CD14-positive monocyte (primary cell): ENCODE results near the gene SPHK1. TPM values are rescaled to one million over a fixed set of nuclear protein-coding genes. Genes with fewer than 3 reads are reported as not detected.

ENCODE experiments used
- DNase-seq, 3 donors: peaks; one replicate each; pipeline ENCODE4 v3.0.0-alpha.2; 2011 to 2022
- H2AFZ ChIP-seq: 2 replicates; pipeline ENCODE4 v1.6.0; 2012; ENCODE audit warnings: mild to moderate bottlenecking, low read depth, low read length, inconsistent platforms; ENCODE audit not compliant: insufficient read depth, poor library complexity, severe bottlenecking
- H3K27ac ChIP-seq, 2 donors: 1 replicate in 1 of 2; 2 replicates in 1 of 2; pipeline ENCODE4 v1.5.1; 2012 to 2013; ENCODE audit warnings: low read length in 2 of 2, control low read depth in 1 of 2, inconsistent platforms in 1 of 2, low read depth in 1 of 2, mild to moderate bottlenecking in 1 of 2
- H3K27me3 ChIP-seq, 2 donors: one replicate each; pipeline versions ENCODE4 v1.6.0 to v1.6.1; 2011 to 2013; ENCODE audit warnings: low read length in 2 of 2; ENCODE audit not compliant: control insufficient read depth in 2 of 2, insufficient read depth in 2 of 2
- H3K36me3 ChIP-seq, 2 donors: replicated peaks in 1 of 2; 1 replicate in 1 of 2; 2 replicates in 1 of 2; pipeline versions ENCODE4 v1.5.1 to v1.6.1; 2012 to 2013; ENCODE audit warnings: low read length in 2 of 2, control low read depth in 1 of 2, inconsistent platforms in 1 of 2, mild to moderate bottlenecking in 1 of 2; ENCODE audit not compliant: insufficient read depth in 2 of 2, control insufficient read depth in 1 of 2
- H3K4me1 ChIP-seq, 2 donors: 1 replicate in 1 of 2; 2 replicates in 1 of 2; pipeline versions ENCODE4 v1.5.1 to v1.6.1; 2012 to 2013; ENCODE audit warnings: low read length in 2 of 2, control low read depth in 1 of 2, inconsistent platforms in 1 of 2, mild to moderate bottlenecking in 1 of 2, moderate library complexity in 1 of 2; ENCODE audit not compliant: insufficient read depth in 2 of 2, control insufficient read depth in 1 of 2
- H3K4me2 ChIP-seq: replicated peaks from 2 replicates; pipeline ENCODE3; 2012; ENCODE audit warnings: low read length, moderate library complexity, mild to moderate bottlenecking; ENCODE audit not compliant: poor library complexity, severe bottlenecking; ENCODE audit errors: extremely low read depth
- H3K4me3 ChIP-seq, 3 experiments: fragments of 200-600 bp in 1 of 3; sonication (generic) in 1 of 3; replicated peaks in 1 of 3; 1 replicate in 2 of 3; 2 replicates in 1 of 3; pipeline ENCODE4 v1.5.1; 2011 to 2013; ENCODE audit warnings: low read length in 3 of 3, mild to moderate bottlenecking in 3 of 3, control low read depth in 2 of 3, low read depth in 2 of 3, inconsistent platforms in 1 of 3, moderate library complexity in 1 of 3
- H3K79me2 ChIP-seq: 2 replicates; pipeline ENCODE4 v1.6.0; 2012; ENCODE audit warnings: mild to moderate bottlenecking, control low read depth, inconsistent platforms, low read length, moderate library complexity; ENCODE audit not compliant: insufficient read depth
- H3K9ac ChIP-seq: 2 replicates; pipeline ENCODE4 v1.6.0; 2017; ENCODE audit warnings: low read length, mild to moderate bottlenecking; ENCODE audit not compliant: insufficient read depth, poor library complexity, severe bottlenecking
- H3K9me3 ChIP-seq, 2 donors: replicated peaks in 1 of 2; 1 replicate in 1 of 2; 2 replicates in 1 of 2; pipeline versions ENCODE4 v1.5.1 to v1.6.1; 2012 to 2013; ENCODE audit warnings: low read length in 2 of 2, control low read depth in 1 of 2; ENCODE audit not compliant: control insufficient read depth in 1 of 2, insufficient read depth in 1 of 2
- H4K20me1 ChIP-seq: 2 replicates; pipeline ENCODE4 v1.6.0; 2012; ENCODE audit warnings: mild to moderate bottlenecking, low read length, control low read depth, moderate library complexity; ENCODE audit not compliant: insufficient read depth
- H3K27ac Mint-ChIP-seq, 7 donors: one replicate each; pipeline ENCODE4 v1.8.0; 2020; ENCODE audit warnings: mild to moderate bottlenecking in 7 of 7, mixed read lengths in 7 of 7, moderate library complexity in 6 of 7, inconsistent platforms in 2 of 7
- H3K27me3 Mint-ChIP-seq, 3 donors: one replicate each; pipeline ENCODE4 v1.8.0; 2021 to 2022; ENCODE audit warnings: low read depth in 3 of 3, mild to moderate bottlenecking in 3 of 3, mixed read lengths in 3 of 3, moderate library complexity in 3 of 3, inconsistent platforms in 1 of 3
- H3K36me3 Mint-ChIP-seq, 2 donors: one replicate each; pipeline ENCODE4 v1.8.0; 2020; ENCODE audit warnings: mixed read lengths in 2 of 2, inconsistent platforms in 1 of 2, mild to moderate bottlenecking in 1 of 2
- H3K4me1 Mint-ChIP-seq: one replicate; pipeline ENCODE4 v1.8.0; 2020; ENCODE audit warnings: mild to moderate bottlenecking, mixed read lengths
- H3K4me3 Mint-ChIP-seq, 2 donors: one replicate each; pipeline ENCODE4 v1.8.0; 2020; ENCODE audit warnings: mild to moderate bottlenecking in 2 of 2, mixed read lengths in 2 of 2, moderate library complexity in 1 of 2
- H3K9me3 Mint-ChIP-seq, 7 donors: one replicate each; pipeline ENCODE4 v1.8.0; 2020 to 2022; ENCODE audit warnings: mixed read lengths in 7 of 7, mild to moderate bottlenecking in 6 of 7, moderate library complexity in 6 of 7, inconsistent platforms in 2 of 7
- WGBS: methylation state at CpG from one replicate; pipeline ENCODE4 v1.1.5; 2013; ENCODE audit warnings: missing lambda C conversion rate; ENCODE audit not compliant: insufficient coverage; 5-methylcytosine and 5-hydroxymethylcytosine counted together
- intact Hi-C, 2 donors: fragments of 100-400 bp; cut with micrococcal nuclease; formaldehyde crosslinking; loops; one replicate each; pipeline versions ENCODE4 v1.15.0 to v1.15.1; 2023
- polyA plus RNA-seq, 3 donors: library from polyadenylated mRNA; depleted of rRNA in 1 of 3; unstranded in 2 of 3; stranded (reverse) in 1 of 3; fragments of 300-500 nt in 2 of 3; fragments of >200 nt in 1 of 3; fragmentation: Illumina TruSeq in 2 of 3; gene quantifications; 1 replicate in 2 of 3; 2 replicates in 1 of 3; pipeline ENCODE4 v1.2.3, GENCODE V29; 2012 to 2021
- TF ChIP-seq, protein P1 (sequence below): fragments of 200-600 bp; IDR thresholded peaks from one replicate; pipeline ENCODE4 v1.8.0; 2022; ENCODE audit warnings: antibody characterized with exemption, mild to moderate bottlenecking

SPHK1 gene
- polyA plus RNA-seq, 3 donors: 12.9 to 33.9 (median 19.1) TPM

DNA sequence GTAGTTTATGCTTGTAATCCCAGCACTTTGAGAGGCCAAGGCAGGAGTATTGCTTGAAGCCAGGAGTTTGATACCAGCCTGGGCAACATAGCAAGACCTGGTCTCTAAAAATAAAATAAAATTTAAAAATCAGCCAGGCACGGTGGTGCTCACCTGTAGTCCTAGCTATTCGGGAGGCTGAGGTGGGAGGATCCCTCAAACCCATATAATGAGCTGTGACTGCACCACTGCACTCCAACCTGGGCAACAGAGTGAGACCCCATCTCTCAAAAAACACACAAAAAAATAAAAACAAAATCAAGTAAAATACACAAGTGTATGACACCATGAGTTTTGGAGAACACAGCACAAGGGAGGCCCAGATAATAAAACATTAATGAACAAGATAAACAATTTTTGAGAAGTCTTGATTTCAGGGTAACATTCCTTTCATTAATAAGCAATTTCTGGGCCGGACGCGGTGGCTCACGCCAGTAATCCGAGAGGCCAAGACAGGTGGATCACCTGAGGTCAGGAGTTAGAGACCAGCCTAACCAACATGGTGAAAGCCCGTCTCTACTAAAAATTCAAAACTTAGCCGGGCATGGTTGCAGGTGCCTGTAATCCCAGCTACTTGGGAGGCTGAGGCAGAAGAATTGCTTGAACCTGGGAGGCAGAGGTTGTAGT lies 48.6 kb upstream of the SPHK1 start:
- H3K27ac ChIP-seq: no peak overlapping the region
- peaks cover 27 to 37% of the 10 kb centered on the region in 2 donors for H3K36me3 Mint-ChIP-seq
- no peaks in the 10 kb centered on the region for H3K79me2 ChIP-seq
- no peak overlapping the region for H3K4me3 ChIP-seq
- peaks cover 3% of the 10 kb centered on the region for H3K4me1 Mint-ChIP-seq
- peaks cover 0 to 2% (median 0%) of the 10 kb centered on the region in 7 donors for H3K9me3 Mint-ChIP-seq
- no peak overlapping the region for H3K27ac Mint-ChIP-seq
- H3K4me1 ChIP-seq: no peaks in the 10 kb centered on the region
- no peaks in the 10 kb centered on the region for H3K27me3 ChIP-seq
- no peak overlapping the region for H3K9ac ChIP-seq
- H2AFZ ChIP-seq: no peak overlapping the region
- no peak overlapping the region for H3K4me2 ChIP-seq
- intact Hi-C loops: no loop called here
- H3K27me3 Mint-ChIP-seq: peaks cover 0 to 3% (median 2%) of the 10 kb centered on the region in 3 donors
- peaks cover 8 to 21% of the 10 kb centered on the region in 2 donors for H3K36me3 ChIP-seq
- no peaks in the 10 kb centered on the region for H3K9me3 ChIP-seq
- H4K20me1 ChIP-seq: peaks cover 5% of the 10 kb centered on the region
- TF ChIP-seq, protein P1, sequence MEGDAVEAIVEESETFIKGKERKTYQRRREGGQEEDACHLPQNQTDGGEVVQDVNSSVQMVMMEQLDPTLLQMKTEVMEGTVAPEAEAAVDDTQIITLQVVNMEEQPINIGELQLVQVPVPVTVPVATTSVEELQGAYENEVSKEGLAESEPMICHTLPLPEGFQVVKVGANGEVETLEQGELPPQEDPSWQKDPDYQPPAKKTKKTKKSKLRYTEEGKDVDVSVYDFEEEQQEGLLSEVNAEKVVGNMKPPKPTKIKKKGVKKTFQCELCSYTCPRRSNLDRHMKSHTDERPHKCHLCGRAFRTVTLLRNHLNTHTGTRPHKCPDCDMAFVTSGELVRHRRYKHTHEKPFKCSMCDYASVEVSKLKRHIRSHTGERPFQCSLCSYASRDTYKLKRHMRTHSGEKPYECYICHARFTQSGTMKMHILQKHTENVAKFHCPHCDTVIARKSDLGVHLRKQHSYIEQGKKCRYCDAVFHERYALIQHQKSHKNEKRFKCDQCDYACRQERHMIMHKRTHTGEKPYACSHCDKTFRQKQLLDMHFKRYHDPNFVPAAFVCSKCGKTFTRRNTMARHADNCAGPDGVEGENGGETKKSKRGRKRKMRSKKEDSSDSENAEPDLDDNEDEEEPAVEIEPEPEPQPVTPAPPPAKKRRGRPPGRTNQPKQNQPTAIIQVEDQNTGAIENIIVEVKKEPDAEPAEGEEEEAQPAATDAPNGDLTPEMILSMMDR: no peak
- 80% methylated on average over 2 of the region's 9 CpGs for WGBS
- DNase-seq: no peak
- no peak overlapping the region for H3K4me3 Mint-ChIP-seq

DNA sequence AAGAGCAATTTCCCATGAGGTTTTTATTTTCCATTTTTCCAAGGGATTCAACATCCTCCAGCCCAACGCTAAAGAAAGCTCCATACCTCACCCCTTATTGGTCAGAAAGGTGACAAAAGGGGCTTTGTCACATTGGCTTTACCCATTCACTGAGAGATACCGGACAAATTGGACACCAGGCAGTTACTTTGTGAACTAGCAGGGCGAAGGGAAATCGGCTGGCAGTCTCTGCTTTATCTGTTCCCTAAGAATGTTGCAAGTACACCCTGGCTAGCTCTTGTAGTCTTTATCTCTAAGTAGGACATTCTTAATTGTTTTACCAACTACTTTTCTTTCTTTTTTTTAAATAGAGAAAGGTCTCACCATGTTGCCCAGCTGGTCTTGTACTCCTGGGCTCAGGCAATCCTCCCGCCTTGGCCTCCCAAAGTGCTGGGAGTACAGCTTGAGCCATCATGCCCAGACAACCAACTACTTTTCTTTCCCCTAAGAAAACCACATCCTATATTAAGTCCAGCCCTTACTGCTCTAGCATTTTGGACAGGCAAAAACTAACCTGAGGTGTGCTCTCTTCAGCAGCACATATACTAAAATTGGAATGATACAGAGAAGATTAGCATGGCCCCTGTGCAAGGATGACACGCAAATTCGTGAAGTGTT lies 47.5 kb upstream of the SPHK1 start:
- Histone ChIP-seq H3K27ac (no peak overlapping the region), H3K27me3 (no peaks in the 10 kb centered on the region), H3K9me3 (no peaks in the 10 kb centered on the region), H3K4me3 (no peak overlapping the region), H3K79me2 (no peaks in the 10 kb centered on the region), H2AFZ (no peak overlapping the region), H3K4me1 (no peaks in the 10 kb centered on the region), H4K20me1 (peaks cover 5% of the 10 kb centered on the region), H3K4me2 (no peak overlapping the region), H3K9ac (no peak overlapping the region), H3K36me3 (peaks cover 0 to 20% of the 10 kb centered on the region in 2 donors)
- intact Hi-C loops: no loop called here
- H3K27me3 Mint-ChIP-seq: peaks cover 0 to 3% (median 2%) of the 10 kb centered on the region in 3 donors
- TF ChIP-seq, protein P1: no peak
- DNase-seq: no peak
- no peak overlapping the region for H3K4me3 Mint-ChIP-seq
- H3K9me3 Mint-ChIP-seq: peaks cover 0 to 2% (median 0%) of the 10 kb centered on the region in 7 donors
- no peak overlapping the region for H3K27ac Mint-ChIP-seq
- 100% methylated on average over 4 of the region's 7 CpGs for WGBS
- peaks cover 27 to 39% of the 10 kb centered on the region in 2 donors for H3K36me3 Mint-ChIP-seq
- peaks cover 3% of the 10 kb centered on the region for H3K4me1 Mint-ChIP-seq
